Endometrial microvascular endothelial cells (primary cell): ENCODE data around the gene FAHD1. TPM values are rescaled to one million over a fixed set of nuclear protein-coding genes. Genes with fewer than 3 reads are reported as not detected.
"Not testable (repeated sequence)": the region's sequence is repeated elsewhere in the genome, so short reads cannot be mapped to it uniquely, and the experiment has no call there.

Experiments used
- in situ Hi-C: cut with HindIII; loops from 2 replicates; pipeline ENCODE4 v1.10.0; 2017; ENCODE audit warnings: low sequenced_read_pairs, low pct_unique_long_range_greater_than_20kb; ENCODE audit errors: inconsistent ontology term
- total RNA-seq: library from RNA; depleted of rRNA; stranded (reverse); fragments of >200 nt; gene quantifications from one replicate; pipeline ENCODE4 v1.2.3, GENCODE V29; 2015; ENCODE audit errors: inconsistent ontology term

FAHD1 gene
- total RNA-seq, 1 donor from 2014 or later: 71.5 TPM

- in situ Hi-C loops: no loop called here
Measured at GRCh38 chr16:1871974-1872635, 45.1 kb downstream of the FAHD1 start, which contains the start of gene MEIOB. Gene MEIOB (minus strand): TSS chr16:1872164. CDS start chr16:1868175, 3,989 bp downstream.

- in situ Hi-C loops: no loop called here
Measured at GRCh38 chr16:1874854-1875253, 47.8 kb downstream of the FAHD1 start.

GRCh38 chr16:1876066-1876465 is 49.1 kb downstream of the FAHD1 start:
- in situ Hi-C loops: not testable (repeated sequence)

- in situ Hi-C loops: no loop called here
Measured at GRCh38 chr16:1876468-1876867, 49.5 kb downstream of the FAHD1 start.

GRCh38 chr16:1877089-1877488 is 50.1 kb downstream of the FAHD1 start:
- in situ Hi-C loops: no loop called here

GRCh38 chr16:1877804-1878203 is 50.8 kb downstream of the FAHD1 start:
- in situ Hi-C loops: no loop called here

- in situ Hi-C loops: no loop called here
Measured at GRCh38 chr16:1878256-1878655, 51.2 kb downstream of the FAHD1 start.

Other genes starting within 250 kb of the FAHD1 start
- 9.6 TPM for gene IFT140, start 215.1 kb upstream of the FAHD1 start, total RNA-seq
- 6.1 TPM for gene CRAMP1, start 214.8 kb upstream of the FAHD1 start, total RNA-seq
- gene JPT2, start 148.9 kb upstream of the FAHD1 start, total RNA-seq: 85.9 TPM
- 35.8 TPM for gene MAPK8IP3, start 121.0 kb upstream of the FAHD1 start, total RNA-seq
- gene NME3, start 55.7 kb upstream of the FAHD1 start, total RNA-seq: 65.6 TPM
- gene EME2, start 54.4 kb upstream of the FAHD1 start, total RNA-seq: 3.5 TPM
- 148 TPM for gene MRPS34, start 54.1 kb upstream of the FAHD1 start, total RNA-seq
- gene SPSB3, start 44.6 kb upstream of the FAHD1 start, total RNA-seq: 35.5 TPM
- gene NUBP2, start 44.2 kb upstream of the FAHD1 start, total RNA-seq: 96.6 TPM
- not detected for gene IGFALS, start 33.5 kb upstream of the FAHD1 start, total RNA-seq
- gene HAGH, start 381 bp upstream of the FAHD1 start, total RNA-seq: 73.6 TPM
- not detected for gene MEIOB, start 45.0 kb downstream of the FAHD1 start, total RNA-seq
- gene HS3ST6, start 91.2 kb downstream of the FAHD1 start, total RNA-seq: not detected
- 11.2 TPM for gene MSRB1, start 116.0 kb downstream of the FAHD1 start, total RNA-seq
- gene RPL3L, start 127.5 kb downstream of the FAHD1 start, total RNA-seq: not detected
- 270 TPM for gene NDUFB10, start 132.3 kb downstream of the FAHD1 start, total RNA-seq
- gene RPS2, start 137.6 kb downstream of the FAHD1 start, total RNA-seq: 2,988 TPM
- gene RNF151, start 139.7 kb downstream of the FAHD1 start, total RNA-seq: not detected
- gene TBL3, start 144.8 kb downstream of the FAHD1 start, total RNA-seq: 79.9 TPM
- 0.09 TPM for gene NOXO1, start 154.3 kb downstream of the FAHD1 start, total RNA-seq
- gene GFER, start 157.0 kb downstream of the FAHD1 start, total RNA-seq: 17.2 TPM
- not detected for gene SYNGR3, start 162.8 kb downstream of the FAHD1 start, total RNA-seq
- gene ZNF598, start 182.6 kb downstream of the FAHD1 start, total RNA-seq: 50.6 TPM
- not detected for gene NPW, start 192.6 kb downstream of the FAHD1 start, total RNA-seq
- 194 TPM for gene NHERF2, start 199.7 kb downstream of the FAHD1 start, total RNA-seq
- gene NTHL1, start 220.6 kb downstream of the FAHD1 start, total RNA-seq: 38.8 TPM
- gene TSC2, start 220.8 kb downstream of the FAHD1 start, total RNA-seq: 59.2 TPM